B cell (primary cell): ENCODE measurements around the gene NFATC1. TPM values are rescaled to one million over a fixed set of nuclear protein-coding genes. Genes with fewer than 3 reads are reported as not detected.

Source experiments
- ATAC-seq: fragments of 200-7000 bp; cut with Tn5 transposase; one replicate; pipeline ENCODE4 v1.10.0; 2021; ENCODE audit warnings: low read depth, mild to moderate bottlenecking, moderate number of reproducible peaks, moderate library complexity
- CTCF ChIA-PET: fragments of 350-600 bp; sonication (Branson Sonifier 250); formaldehyde crosslinking; loops from one replicate; lab custom pipeline; 2021; ENCODE audit warnings: antibody characterized with exemption, inconsistent platforms; lab: Charles Lee
- POLR2A ChIA-PET: fragments of 350-600 bp; sonication (Branson Sonifier 250); formaldehyde crosslinking; loops from one replicate; lab custom pipeline; 2021; ENCODE audit warnings: antibody characterized with exemption; lab: Charles Lee
- DNase-seq: peaks from one replicate; pipeline ENCODE4 v3.0.0; 2013
- H2AFZ ChIP-seq: 2 replicates; pipeline ENCODE4 v1.6.1; 2012; ENCODE audit warnings: mild to moderate bottlenecking, low read depth, low read length; ENCODE audit not compliant: insufficient read depth, poor library complexity, severe bottlenecking
- H3K27ac ChIP-seq, 2 donors: 1 replicate in 1 of 2; 2 replicates in 1 of 2; pipeline ENCODE4 v1.5.1; 2012 to 2013; ENCODE audit warnings: low read length in 2 of 2, mild to moderate bottlenecking in 2 of 2, moderate library complexity in 1 of 2
- H3K27me3 ChIP-seq, 4 experiments: fragments of 200-600 bp in 1 of 4; sonication (generic) in 1 of 4; replicated peaks in 1 of 4; 1 replicate in 2 of 4; 2 replicates in 2 of 4; pipeline versions ENCODE4 v1.6.1 to v1.7.0; 2013 to 2016; ENCODE audit warnings: low read length in 3 of 4, mild to moderate bottlenecking in 2 of 4, mixed read lengths in 1 of 4, moderate library complexity in 1 of 4; ENCODE audit not compliant: insufficient read depth in 4 of 4, control insufficient read depth in 3 of 4; ENCODE audit errors: control extremely low read depth in 1 of 4
- H3K36me3 ChIP-seq, 2 experiments: replicated peaks in 1 of 2; 1 replicate in 1 of 2; 2 replicates in 1 of 2; pipeline versions ENCODE4 v1.6.1 to v1.7.1; 2013; ENCODE audit warnings: low read length in 1 of 2; ENCODE audit not compliant: insufficient read depth in 2 of 2, control insufficient read depth in 1 of 2; ENCODE audit errors: control extremely low read depth in 1 of 2, extremely low read depth in 1 of 2
- H3K4me1 ChIP-seq, 2 donors: fragments of 200-600 bp in 1 of 2; sonication (generic) in 1 of 2; 1 replicate in 1 of 2; 2 replicates in 1 of 2; pipeline versions ENCODE4 v1.5.1 to v1.6.1; 2013 to 2017; ENCODE audit warnings: low read length in 2 of 2; ENCODE audit not compliant: control insufficient read depth in 2 of 2, insufficient read depth in 2 of 2
- H3K4me2 ChIP-seq: replicated peaks from 2 replicates; pipeline ENCODE3; 2012; ENCODE audit warnings: mild to moderate bottlenecking, low read depth, low read length; ENCODE audit not compliant: poor library complexity, severe bottlenecking
- H3K4me3 ChIP-seq, 5 experiments: fragments of 200-600 bp in 1 of 5; sonication (generic) in 1 of 5; 1 replicate in 3 of 5; 2 replicates in 2 of 5; pipeline versions ENCODE4 v1.5.1 to v1.7.0; 2011 to 2016; ENCODE audit warnings: low read length in 4 of 5, mild to moderate bottlenecking in 4 of 5, low read depth in 2 of 5, control low read depth in 1 of 5, moderate library complexity in 1 of 5; ENCODE audit not compliant: insufficient read depth in 1 of 5; ENCODE audit errors: control extremely low read depth in 1 of 5, extremely low read depth in 1 of 5
- H3K79me2 ChIP-seq: fragments of 200-600 bp; sonication (generic); one replicate; pipeline ENCODE4 v1.6.0; 2016; ENCODE audit warnings: low read length; ENCODE audit not compliant: control insufficient read depth, insufficient read depth
- H3K9ac ChIP-seq: fragments of 200-600 bp; sonication (generic); 2 replicates; pipeline ENCODE4 v1.6.1; 2017; ENCODE audit warnings: mild to moderate bottlenecking, low read length, moderate library complexity
- H3K9me3 ChIP-seq, 3 donors: one replicate each; pipeline versions ENCODE4 v1.6.1 to v1.7.1; 2013; ENCODE audit warnings: low read length in 2 of 3; ENCODE audit not compliant: control insufficient read depth in 2 of 3, insufficient read depth in 1 of 3; ENCODE audit errors: control extremely low read depth in 1 of 3
- H4K20me1 ChIP-seq: 2 replicates; pipeline ENCODE4 v1.6.0; 2012; ENCODE audit warnings: mild to moderate bottlenecking, low read length; ENCODE audit not compliant: insufficient read depth, control insufficient read depth, poor library complexity, severe bottlenecking
- H3K27ac Mint-ChIP-seq: one replicate; pipeline ENCODE4 v1.8.0; 2021; ENCODE audit warnings: mixed read lengths
- H3K27me3 Mint-ChIP-seq: one replicate; pipeline ENCODE4 v1.8.0; 2021; ENCODE audit warnings: mixed read lengths
- H3K4me1 Mint-ChIP-seq: one replicate; pipeline ENCODE4 v1.8.0; 2021; ENCODE audit warnings: mixed read lengths
- H3K4me3 Mint-ChIP-seq: one replicate; pipeline ENCODE4 v1.8.0; 2021; ENCODE audit warnings: mixed read lengths
- H3K9me3 Mint-ChIP-seq: one replicate; pipeline ENCODE4 v1.8.0; 2022; ENCODE audit warnings: mixed read lengths; ENCODE audit not compliant: insufficient read depth
- CTCF ChIP-seq: fragments of 200-600 bp; IDR thresholded peaks from one replicate; pipeline ENCODE4 v1.8.0; 2022; ENCODE audit warnings: antibody characterized with exemption, mild to moderate bottlenecking
- EZH2 ChIP-seq: IDR thresholded peaks from 2 replicates; pipeline ENCODE4 v1.6.1; 2012; ENCODE audit warnings: borderline replicate concordance, low read depth, mild to moderate bottlenecking, moderate library complexity, low read length; ENCODE audit not compliant: insufficient read depth, poor library complexity, severe bottlenecking
- WGBS: methylation state at CpG from one replicate; pipeline ENCODE4 v1.1.5; 2013; ENCODE audit warnings: missing lambda C conversion rate; ENCODE audit not compliant: insufficient coverage; 5-methylcytosine and 5-hydroxymethylcytosine counted together
- intact Hi-C: fragments of 100-400 bp; cut with micrococcal nuclease; formaldehyde crosslinking; loops from one replicate; pipeline ENCODE4 v1.10.0; 2022
- polyA plus RNA-seq: library from polyadenylated mRNA; depleted of rRNA; stranded (reverse); fragments of >200 nt; gene quantifications from 2 replicates; pipeline ENCODE4 v1.2.3, GENCODE V29; 2012
- total RNA-seq, 2 donors: library from RNA; stranded (reverse); fragments of 120-200 nt in 1 of 2; gene quantifications; 1 replicate in 1 of 2; 2 replicates in 1 of 2; pipeline versions ENCODE4 v1.2.3 to v1.2.4, GENCODE V29; 2013 to 2022

NFATC1 gene
- total and polyA plus RNA-seq, 2 donors (not counting 1 experiment from before 2014, with no cell fraction given): 32.2 to 108 TPM

- peaks cover 69 to 100% of the 10 kb centered on the region in 2 donors for H3K4me1 ChIP-seq
Measured at GRCh38 chr18:79463424-79463960, 67.8 kb downstream of the NFATC1 start.

More at GRCh38 chr18:79463424-79463960, 67.8 kb downstream of the NFATC1 start:
- no peak for ATAC-seq
- WGBS: 97% methylated on average over 25 of the region's 25 CpGs
- Mint-ChIP-seq H3K9me3 (no peaks in the 10 kb centered on the region), H3K4me3 (peak overlapping the region; percentile 18), H3K27me3 (no peaks in the 10 kb centered on the region), H3K4me1 (peaks cover 84% of the 10 kb centered on the region), H3K27ac (peak overlapping the region; percentile 92)
- Histone ChIP-seq H3K27ac (peak overlapping the region; percentile 16 to 40), H2AFZ (no peak overlapping the region), H4K20me1 (no peaks in the 10 kb centered on the region), H3K4me2 (no peak overlapping the region), H3K9ac (no peak overlapping the region), H3K27me3 (no peaks in the 10 kb centered on the region), H3K9me3 (peaks cover 0 to 6% (median 0%) of the 10 kb centered on the region in 3 donors), H3K36me3 (peaks cover 0 to 40% of the 10 kb centered on the region in 2 experiments), H3K79me2 (peaks cover 89% of the 10 kb centered on the region), H3K4me3 (no peak overlapping the region)
- CTCF ChIA-PET: interaction anchor here (1.0 to 1.7 kb wide), 3 partner anchors 45 to 60 kb away, joined by 3 to 4 read pairs (median 4); no protein-coding TSS in a partner anchor
- TF ChIP-seq EZH2 (no peak), CTCF (no peak)
- POLR2A ChIA-PET: interaction anchor here (0.7 kb wide), 1 partner anchor 27 kb away, joined by 3 read pairs; no protein-coding TSS in a partner anchor
- DNase-seq: no peak
- intact Hi-C loops: no loop called here
